ENCODE measurements around the gene POFUT1.

Gene POFUT1

DNA sequence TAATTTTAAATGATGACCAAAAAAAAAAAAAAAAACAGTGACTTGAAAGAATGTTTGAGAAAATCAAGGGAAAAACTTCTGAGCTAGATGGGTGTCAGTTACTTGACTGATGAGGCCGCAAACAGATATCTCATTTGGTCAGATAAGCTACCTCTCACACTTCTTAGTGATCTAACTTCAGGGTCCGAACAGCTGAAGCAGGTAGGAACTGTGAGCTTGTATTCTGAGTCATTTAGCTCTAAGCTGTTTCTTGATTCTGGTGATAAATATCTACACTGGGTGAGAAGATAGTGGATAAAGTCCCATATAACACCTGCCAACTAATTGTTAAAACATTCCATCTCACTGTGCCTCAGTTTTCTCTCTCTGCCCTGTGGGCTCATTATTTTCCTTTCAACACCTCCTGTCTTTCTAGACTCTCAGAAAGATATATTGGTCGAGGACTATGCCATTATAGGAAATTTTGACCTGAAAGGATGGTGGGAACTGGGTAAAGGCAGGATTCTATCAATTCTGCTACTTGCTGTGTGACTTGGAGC, 77.5 kb downstream of the POFUT1 start:
- DNase-seq, result no peak

DNA sequence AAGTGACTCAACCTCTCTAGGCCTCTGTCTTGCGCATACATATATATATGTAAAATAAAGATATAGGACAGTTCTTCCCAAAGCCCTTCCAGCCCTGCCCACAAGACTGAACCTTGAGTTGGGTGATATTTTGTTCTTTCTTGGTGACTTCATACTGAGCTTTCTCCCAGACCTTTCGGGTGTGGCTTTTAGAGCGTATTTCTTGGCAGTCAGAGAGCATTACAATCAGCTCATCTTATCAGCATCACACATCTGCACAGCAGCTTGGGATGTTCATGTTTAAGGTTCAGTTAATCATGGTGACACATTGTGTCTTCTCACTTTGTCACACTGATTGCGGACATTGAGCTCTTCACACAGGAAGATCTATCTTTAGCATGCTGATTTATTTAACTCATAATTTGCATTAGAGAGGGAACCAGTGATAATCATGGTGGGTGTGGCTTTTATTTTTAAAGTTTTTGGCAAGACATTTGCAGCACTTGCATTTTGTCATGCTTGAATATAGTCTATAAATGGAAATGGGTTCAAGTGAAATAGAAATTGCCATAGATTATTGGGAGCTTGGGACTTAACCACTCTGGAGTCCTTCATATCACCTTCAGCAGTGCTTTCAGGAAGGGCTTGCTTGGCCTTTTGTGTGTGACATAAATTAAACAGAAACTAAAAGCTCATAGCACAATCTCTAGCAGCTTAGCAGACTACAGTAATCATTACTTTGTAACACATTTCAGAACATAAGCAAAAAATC, 78.1 kb downstream of the POFUT1 start:
- no peak for DNase-seq

DNA sequence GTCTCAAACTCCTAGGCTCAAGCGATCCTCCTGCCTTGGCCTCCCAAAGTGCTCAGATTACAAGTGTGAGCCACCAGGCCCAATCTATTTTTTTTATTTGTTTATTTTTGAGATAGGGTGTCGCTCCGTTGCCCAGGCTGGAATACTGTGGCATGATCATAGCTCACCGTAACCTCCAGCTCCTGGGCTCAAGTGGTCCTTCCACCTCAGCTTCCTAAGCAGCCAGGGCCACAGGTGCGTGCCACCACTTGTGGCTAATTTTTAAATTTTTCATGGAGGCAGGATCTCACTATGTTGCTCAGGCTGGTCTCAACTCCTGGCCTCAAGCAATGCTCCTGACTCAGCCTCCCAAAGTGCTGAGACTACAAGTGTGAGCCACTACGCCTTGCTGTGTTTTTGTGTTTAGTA, 79.6 kb downstream of the POFUT1 start:
- DNase-seq, result no peak

Measured in NCI-H187 treated with DMSO at 0.1 percent for 48 hours (cell line).